ENCODE results near the gene FAM13A. TPM values are rescaled to one million over a fixed set of nuclear protein-coding genes. Genes with fewer than 3 reads are reported as not detected.
"Not testable (repeated sequence)": the region's sequence is repeated elsewhere in the genome, so short reads cannot be mapped to it uniquely, and the experiment has no call there.

Gene FAM13A
- total RNA-seq, 1 donor from 2014 or later = 52.2 TPM

DNA sequence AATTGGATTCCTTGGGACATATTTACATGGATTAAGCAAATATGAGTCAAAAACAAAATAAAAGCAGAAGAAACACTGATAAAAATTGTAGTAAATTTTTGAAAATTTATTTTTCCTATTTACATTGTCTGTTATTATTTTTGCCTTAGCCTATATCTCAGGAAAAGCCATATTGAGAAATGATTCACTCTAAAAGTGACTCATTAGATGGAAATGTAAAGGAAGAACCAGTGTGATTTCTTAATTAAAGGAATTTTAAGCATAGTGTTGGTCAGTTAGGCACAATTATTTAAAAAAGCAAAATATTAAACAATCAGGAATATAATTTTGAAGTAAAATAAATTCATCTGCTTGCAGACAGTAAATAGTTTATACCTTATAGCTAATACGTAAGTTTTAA lies 191.9 kb downstream of the FAM13A start:
- FAIRE-seq (no peak), DNase-seq (ENCODE audit: low spot score in 2 of 2) (no peak)

DNA sequence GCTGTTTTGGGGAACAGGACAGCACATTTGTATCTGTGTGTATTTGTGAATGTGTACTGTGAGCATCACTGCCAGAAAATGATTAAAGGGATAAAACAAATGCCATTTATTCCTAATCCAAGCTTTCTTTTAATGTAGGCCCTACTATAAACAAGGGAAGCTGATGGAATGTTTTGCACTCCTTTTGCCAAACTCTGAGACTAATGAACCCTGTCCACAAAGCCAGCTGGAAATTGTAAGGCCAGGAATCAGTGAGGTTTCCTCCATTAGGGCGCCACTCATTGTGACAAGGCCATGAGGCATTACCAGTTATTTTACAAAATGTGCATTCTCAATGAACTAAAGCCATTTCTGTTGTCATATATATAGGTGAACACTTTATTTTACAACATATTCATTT lies 196.4 kb downstream of the FAM13A start:
- FAIRE-seq = no peak
- no peak for DNase-seq (ENCODE audit: low spot score in 2 of 2)

DNA sequence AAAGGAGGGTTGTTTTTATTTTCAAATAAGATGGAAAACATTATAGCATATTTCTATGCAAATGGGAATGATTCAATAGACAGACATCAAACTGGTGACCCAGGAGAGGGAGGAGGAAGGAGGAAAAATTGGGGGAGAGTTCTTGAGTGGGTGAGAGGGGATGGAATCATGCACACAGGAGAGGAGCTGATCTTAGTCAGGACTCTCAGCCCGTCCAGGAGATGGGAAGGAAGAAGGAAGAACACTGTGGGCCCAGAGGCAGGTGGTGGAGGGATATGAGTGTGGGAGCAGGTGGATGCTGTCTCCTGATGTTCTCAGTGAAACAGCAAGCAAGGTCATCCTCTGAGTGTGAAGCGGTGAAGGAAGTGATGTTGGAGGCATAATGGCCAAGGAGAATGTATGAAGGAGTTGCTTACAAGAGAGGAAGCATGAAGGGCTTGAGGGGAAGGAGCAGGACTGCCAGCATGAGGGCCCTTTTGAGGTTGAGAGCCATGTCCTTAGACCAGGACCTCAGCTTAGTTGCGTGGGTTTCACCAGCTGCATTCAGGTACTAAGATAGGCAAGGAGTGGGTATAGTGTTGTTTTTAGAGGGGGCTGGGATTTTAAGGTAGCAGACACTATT lies 197.7 kb downstream of the FAM13A start:
- no peak for DNase-seq (ENCODE audit: low spot score in 2 of 2)
- FAIRE-seq = no peak

DNA sequence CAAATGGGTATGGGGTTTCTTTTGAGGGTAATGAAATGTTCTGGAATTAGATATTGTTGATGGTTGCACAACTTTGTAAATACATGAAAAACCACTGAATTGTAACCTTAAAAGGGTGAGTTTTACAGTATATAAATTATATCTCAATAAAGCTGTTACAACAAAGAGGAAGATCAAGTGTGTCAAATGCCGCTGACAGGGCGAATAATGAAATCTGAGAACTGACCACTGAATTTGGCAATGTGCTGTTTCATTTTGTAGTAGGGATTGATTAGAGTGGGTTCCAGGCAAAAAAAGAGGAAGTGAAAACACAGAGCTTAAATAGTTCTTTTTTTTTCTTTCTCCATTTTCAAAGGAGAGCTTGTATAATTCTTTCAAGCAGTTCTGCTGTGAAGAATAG lies 198.2 kb downstream of the FAM13A start:
- DNase-seq (ENCODE audit: low spot score in 2 of 2) (no peak), FAIRE-seq (no peak)

DNA sequence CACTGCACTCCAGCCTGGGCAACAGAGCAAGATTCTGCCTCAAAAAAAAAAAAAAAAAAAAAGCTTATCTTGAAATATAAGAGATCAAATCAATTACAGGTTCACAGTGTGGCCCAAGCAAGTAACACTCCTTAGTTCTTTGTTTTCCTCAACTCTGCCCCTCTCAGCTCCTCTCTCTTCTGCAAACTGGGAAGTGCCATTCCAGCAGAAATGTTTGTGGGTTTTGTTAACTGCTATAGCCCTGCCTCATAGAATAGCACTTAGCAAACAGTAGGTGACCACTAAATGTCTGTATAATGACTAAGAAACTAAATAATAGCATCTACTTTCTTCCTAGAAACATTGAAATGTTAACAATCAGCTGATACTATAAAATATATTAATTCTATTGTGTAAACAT lies 199.4 kb downstream of the FAM13A start:
- no peak for FAIRE-seq
- no peak for DNase-seq (ENCODE audit: low spot score in 2 of 2)

DNA sequence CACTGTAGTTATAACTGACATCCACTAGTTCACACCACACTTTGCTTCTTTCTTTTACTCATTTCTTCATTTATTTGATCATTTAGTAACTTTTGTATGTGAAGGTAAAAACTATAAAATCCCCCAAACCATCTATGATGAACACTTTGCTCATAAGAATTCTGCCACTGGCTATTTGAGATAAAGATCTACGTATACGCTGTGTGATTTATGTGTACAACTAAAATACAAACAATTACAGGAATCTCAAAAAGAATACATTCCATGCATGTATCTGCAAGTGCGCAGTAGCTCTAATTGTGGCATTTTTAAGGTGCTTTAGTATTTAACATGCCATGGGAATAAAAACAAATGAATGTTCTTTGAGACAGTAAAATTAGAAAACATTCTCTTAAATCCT lies 202.5 kb downstream of the FAM13A start:
- no peak for FAIRE-seq
- DNase-seq (ENCODE audit: low spot score in 2 of 2) = no peak

DNA sequence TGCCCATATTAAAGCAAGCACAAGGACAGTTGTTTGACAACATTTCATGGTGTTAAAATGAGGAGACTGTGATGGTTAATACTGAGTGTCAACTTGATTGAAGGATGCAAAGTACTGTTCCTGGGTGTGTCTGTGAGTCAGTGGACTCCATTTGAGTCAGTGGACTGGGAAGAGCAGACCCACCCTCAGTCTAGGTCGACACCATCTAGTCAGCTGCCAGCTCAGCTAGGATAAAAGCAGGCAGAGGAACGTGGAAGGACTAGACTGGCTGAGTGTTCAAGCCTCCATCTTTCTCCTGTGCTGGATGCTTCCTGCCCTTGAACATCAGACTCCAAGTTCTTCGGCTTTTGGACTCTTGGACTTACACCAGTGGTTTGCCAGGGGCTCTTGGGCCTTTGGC lies 203.4 kb downstream of the FAM13A start:
- DNase-seq (ENCODE audit: low spot score in 2 of 2); FAIRE-seq: not testable (repeated sequence)

DNA sequence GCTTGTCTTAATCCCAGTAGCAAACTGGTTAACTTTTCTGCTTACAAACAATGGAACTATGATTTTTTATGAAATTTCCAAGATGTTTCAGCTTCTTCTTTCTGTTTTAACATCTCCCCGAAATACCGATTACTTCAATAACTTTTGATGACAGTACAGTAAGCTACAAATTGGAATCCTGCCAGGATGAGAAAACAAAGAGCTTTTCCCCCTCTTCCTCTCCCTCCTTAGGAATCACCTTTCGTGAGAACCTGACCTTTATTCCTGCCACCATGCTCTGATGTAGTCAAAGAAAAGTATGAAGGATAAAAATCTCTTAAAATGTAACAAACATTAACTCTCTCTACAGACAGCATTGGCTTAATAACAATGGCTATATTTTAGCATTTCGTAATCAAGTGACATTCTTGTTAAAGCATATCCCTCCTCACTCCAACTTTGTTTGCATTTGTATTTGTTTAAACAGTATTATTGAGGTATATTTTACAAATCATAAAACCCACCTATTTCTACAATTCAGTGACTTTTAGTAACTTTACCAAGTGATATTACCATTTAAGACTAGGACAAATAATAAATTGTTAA lies 210.7 kb downstream of the FAM13A start:
- no peak for FAIRE-seq

DNA sequence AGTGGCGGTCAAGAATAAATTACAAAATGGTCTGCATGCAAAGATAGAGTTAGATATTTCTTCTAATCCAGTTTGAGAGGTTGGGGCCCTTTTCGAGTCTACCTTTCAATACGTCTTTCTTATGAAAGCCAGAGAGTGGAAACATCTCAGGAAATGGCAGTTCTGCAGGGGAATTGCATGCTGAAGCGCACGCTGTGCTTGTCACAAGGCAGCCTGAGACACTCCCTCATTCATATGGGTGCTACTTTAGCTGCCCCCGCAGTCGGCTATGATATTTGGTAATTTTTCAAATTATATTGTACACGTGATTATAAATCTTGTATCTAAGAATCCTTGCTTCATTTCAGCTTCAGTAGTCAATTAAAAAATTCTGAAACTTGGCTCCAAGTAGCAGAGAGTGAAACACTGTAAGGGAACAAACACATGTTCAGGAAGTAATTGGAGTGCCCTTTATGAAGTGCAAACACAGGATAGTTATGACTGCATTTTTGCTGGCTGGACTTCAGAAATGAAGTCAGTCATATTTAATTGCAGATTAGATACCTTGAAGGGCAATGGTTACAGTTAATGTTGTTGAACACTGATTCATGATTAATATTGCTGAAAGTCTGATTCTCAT lies 213.8 kb downstream of the FAM13A start:
- no peak for DNase-seq (ENCODE audit: low spot score in 2 of 2)
- FAIRE-seq = no peak

More for the DNA sequence above, 210.7 kb downstream of the FAM13A start:
- DNase-seq (ENCODE audit: low spot score in 2 of 2) = no peak

DNA sequence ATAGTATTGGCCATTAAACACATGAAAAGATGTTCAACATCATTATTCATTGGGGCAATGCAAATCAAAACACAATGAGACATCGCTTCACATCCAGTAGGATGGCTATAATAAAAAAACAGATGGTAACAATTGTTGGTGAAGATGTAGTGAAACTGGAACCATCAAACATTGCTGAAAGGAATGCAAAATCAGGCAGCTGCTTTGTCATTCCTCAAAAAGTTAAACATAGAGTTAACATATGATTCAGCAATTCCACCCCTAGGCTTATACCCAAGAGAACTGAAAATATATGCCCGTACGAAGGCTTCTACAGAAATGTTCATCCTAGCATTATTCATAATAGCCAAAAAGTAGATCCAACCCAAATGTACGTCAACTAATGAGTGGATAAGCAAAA lies 215.3 kb downstream of the FAM13A start:
- no peak for DNase-seq (ENCODE audit: low spot score in 2 of 2)
- FAIRE-seq = no peak

DNA sequence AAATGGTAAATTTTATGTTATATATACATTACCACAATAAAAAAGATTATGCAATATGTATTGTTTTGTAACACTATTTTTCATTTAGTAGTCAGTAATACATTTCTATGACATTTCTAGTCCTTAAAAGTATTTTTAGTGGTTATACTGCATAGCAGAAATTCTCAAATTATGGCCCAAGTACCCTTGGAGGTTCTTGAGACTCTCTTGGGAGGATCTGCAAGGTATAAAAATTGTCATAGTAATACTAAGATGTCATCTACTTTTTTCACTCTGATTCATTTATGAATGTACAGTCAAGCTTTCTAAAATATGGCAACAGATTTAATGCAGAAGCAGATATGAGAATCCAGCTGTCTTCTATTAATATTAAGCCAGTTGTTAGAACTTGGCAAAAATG lies 220.8 kb downstream of the FAM13A start:
- DNase-seq (ENCODE audit: low spot score in 2 of 2) = no peak
- FAIRE-seq = no peak

DNA sequence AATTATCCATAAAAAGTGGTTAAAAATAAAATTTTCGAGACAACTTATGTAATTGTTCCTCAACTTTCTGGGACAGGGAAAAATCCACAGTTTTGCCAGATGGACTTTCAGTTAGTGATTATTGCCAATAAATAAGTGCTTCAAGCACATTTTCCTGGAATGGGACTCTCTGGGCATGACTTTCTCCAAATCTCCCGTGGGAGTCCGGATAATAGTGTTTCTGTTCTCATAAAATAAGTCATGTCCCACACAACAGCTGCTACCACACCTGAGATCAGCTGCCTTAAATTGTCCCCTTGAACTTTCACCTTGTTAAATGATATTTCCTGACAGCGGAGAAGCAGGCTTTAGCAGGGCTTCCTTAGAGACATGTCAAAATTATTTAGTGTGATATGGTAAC lies 226.0 kb downstream of the FAM13A start:
- FAIRE-seq (no peak), DNase-seq (ENCODE audit: low spot score in 2 of 2) (no peak)

DNA sequence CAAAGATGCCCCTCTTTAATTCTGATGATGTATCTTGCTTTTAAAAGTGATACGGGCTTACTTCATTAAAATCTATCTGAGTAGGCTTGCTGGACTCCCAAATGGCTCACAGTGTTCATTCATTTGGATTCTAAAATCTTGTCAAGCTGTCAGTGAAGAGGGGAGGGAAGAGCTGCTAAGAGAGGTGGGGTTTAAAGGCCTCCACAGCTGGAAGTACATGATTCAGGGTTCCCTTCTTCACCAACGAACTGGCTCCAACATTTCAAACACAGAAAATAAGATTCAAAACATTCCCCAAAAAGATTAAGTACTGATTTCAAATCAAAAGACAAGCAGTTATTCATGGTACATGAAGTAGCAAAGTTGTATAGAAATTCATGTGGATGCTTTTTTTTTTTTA lies 226.4 kb downstream of the FAM13A start:
- DNase-seq (ENCODE audit: low spot score in 2 of 2) (no peak), FAIRE-seq (no peak)

DNA sequence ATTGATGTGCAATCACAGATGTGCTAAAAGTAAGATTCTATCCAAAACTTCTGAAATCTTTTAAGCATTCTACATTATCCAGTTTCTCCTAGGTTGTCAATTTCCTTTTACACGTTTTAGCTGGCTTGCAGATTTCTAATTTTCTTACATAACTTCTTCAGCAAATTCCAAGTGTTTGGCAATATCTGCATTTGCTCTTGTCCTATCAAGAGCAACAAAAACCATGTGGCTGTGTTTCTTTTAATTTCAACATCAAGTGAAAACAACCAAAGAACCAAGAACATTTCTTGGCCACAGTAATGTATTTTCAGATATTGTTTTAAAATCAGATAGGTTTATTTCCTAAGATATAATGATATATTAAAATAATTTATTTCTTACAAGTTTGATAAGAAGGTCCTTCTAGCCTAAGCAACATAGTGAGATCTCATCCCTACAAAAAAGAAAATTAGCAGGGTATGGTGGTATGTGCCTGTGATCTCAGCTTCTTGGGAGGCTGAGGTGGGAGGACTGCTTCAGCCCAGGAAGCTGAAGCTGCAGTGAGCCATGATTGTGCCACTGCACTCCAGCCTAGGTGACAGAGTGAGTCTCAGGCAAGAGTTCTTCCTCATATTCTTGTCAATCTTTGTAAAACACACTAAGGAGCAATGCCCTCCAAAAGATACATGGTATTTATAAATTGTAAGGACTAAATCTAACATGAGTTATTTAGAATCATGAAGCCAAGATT lies 228.0 kb downstream of the FAM13A start:
- FAIRE-seq (no peak), DNase-seq (ENCODE audit: low spot score in 2 of 2) (no peak)

DNA sequence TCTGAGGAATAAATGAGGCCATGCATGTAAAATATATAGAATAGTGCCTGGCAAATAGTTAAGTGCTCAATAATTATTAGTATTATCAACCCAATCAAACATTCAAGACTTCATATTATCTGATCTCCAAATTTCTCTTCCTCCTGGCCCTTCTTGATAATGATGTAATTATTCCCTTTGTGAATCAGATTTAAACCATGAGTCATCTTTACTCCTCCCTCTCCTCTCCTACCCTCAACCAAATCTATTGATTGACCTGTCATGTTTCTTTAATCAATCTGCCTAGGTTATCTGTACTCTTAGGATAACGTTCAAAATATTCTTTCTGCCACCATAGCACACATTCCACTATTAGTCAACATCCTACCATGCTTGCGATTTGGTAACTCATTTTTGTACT lies 229.5 kb downstream of the FAM13A start:
- DNase-seq (ENCODE audit: low spot score in 2 of 2) = no peak
- FAIRE-seq = no peak

DNA sequence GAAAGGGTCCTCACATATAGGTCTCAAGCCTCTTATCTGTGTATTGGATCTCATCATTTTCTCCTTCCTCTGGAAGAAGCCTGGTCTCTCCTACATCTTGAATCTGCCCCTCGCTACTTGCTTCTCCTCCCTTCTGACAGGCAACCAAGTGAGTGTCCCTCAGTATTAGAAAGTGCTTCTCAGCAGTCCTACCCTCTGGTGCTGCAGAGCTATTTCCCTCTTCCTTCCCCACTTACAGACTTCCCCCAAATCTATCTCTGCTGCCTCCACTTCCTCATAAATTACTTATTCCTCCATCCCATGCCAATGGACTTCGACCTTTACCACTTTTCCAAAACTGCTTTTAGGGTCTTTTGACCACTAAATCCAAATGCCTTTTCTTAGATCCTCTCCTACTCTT lies 230.2 kb downstream of the FAM13A start:
- DNase-seq (ENCODE audit: low spot score in 2 of 2) = no peak
- FAIRE-seq = no peak

DNA sequence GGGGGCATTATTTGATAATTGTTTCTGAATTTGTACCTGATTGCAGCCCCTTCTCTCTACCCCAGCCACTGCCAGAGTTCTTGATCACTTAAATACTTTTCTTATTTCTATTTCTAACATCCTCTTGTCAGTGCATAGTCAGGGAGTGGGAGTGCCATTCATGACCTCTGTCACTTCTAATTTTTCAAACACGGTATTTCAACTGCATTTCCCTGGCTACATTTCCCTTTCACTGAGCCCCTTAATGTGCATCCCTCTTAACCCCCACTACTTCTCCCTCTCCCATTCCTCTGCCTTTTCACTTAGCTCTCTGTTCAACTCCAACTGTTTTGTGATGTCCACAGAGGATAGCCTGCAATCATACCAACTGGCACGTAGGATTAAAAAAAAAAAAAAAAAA lies 231.1 kb downstream of the FAM13A start:
- FAIRE-seq (no peak), DNase-seq (ENCODE audit: low spot score in 2 of 2) (no peak)

DNA sequence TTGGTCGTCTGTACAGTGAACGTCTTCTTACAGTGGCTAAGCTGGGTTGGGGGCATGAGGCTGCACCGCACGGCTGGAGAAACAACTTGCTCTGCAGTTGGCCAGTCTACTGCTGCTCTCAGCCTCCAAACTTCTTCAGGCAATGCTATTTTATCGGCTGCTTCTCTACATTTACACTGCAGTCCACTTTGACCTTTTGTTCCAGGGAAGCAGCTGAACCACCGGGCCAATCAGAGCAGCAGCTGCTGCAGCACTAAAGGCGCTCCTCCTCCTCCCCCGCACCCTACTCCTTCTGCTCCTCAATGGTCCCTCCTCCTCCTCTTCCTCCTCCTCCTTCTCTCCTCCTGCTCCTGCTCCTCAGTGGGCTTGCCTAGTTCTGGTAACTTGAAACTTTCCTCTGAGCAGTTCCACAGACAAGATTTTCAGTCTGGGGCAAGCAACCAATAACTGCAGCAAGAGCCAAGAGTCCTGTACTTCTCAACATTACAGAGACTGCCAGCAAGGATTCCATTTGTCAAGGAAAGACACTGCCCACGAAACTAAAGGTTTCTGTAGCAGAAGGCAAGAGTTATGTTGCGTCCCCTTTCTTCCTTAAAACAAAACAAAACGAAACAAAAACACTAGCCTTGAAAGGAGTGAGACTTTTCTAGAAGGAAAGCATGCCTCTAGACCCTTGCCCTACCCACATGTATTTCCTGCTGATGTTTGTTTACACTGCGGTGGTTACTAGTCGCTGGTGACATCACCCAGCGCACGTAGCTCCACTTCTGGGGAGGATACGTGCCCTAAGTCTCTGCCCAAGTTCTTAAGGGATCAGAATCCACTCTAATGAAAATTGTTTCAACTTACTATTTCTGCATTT lies 233.7 kb downstream of the FAM13A start:
- FAIRE-seq = no peak
- DNase-seq (ENCODE audit: low spot score in 2 of 2) = peak in 1 of 2 donors; percentile 29

DNA sequence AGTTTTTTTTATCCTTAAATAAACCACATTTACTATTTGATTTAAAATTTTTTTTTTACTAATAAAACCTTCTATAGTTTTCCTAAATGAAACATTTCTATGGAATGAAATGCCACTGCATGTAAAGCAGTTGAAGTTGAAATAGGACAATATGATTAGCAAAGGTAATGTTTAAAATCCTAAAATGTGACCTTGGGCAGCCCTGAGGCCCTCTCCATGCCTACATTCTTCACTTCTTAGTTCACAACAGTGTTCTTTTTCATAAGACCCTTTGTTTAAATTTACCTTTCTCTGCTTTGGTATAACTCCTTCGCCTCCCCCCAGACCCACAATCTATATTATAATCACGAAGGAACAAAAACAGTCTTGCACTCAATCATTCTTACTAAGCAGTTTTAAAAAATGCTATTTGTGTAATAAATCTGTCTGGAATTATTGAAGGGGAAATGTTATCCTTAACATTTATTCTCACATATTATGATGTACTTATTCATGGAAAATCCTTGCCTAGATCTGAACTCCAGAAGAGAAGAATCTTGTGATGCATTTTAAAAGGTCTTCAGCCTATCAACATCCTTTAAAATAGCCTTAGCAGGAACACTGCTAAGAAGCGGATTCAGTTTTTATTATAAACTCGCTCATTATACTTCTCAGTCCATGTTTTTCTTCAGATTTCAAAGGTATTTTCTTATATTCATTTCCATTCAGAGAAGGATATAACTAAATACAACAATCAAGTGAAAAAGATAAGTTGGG lies 234.8 kb downstream of the FAM13A start:
- FAIRE-seq (no peak), DNase-seq (ENCODE audit: low spot score in 2 of 2) (no peak)

DNA sequence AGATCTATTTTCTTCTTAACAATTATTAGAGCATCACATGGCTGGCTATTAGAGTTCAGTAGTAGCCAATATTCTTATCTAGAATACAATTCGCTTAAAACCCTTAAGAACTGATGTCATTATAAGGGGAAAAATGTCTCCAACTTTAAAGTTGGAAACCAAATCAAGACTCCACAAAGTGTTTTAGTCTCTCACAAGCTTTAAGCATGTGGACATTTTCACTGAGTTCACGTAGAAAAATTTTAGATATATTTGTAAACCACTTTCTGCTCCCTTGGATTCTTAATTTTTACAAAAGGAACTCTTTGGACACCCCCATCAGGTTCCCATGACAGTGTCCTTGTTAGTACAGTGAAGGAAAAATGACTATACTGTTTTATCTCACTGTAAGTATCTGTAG lies 235.5 kb downstream of the FAM13A start:
- DNase-seq (ENCODE audit: low spot score in 2 of 2) (no peak), FAIRE-seq (no peak)
